Measurements from ENCODE around the gene RBM17.
"Not testable (repeated sequence)": the region's sequence is repeated elsewhere in the genome, so short reads cannot be mapped to it uniquely, and the experiment has no call there.

The RBM17 gene

DNA sequence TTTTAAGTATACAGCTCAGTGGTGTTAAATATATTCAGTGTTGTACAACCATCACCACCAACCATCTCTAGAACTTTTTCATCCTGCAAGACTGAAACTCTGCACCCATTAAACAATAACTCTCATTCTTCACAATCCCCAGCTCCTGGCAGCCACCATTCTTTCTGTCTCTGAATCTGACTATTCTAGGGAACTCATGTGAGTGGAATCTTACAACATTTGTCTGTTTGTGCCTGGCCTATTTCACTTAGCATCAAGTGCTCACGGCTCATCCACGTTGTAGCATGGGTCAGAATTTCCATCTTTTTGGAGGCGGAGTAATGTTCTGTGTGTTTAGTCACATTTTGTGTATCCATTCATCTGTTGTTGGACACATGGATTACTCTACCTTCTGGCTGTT is 73.1 kb downstream of the RBM17 start:
- peak; percentile 91 for DNase-seq (ENCODE audit: low spot score)

DNA sequence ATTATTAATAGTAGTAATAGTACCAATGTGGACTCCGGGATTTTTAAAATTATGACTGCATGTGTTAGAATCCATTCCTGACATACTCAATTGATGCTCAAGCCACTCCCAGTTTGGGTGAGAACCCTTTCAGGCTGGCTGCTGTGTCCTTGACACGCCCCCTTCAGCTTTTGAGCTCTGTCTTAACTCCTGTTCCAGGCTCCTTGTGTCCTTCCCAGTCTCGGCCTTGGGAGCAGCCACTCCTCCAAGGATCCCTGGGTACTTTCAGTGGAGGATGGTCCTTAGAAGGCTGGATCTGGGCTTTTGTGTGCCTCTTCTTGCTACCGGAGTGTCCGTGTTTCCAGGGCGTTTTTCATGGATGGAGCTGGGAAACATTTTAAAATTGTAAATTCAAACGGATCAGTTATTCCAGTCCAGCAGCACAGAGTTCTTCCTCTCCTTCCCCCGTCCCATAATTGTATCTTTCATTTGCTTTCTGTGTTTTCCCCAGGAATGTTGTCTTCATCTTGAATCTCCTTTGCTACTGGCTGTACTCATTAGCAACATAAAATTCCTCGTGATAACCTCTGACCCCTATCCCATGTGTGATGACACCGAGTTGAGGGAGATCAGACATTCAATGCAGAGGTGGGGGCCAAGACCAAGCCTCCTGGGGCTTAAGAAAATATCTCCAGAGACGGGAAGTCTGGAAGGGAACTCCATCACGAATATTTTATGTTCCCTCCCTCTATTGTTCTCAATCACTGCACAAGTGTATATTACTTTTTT is 73.9 kb downstream of the RBM17 start:
- no peak for DNase-seq (ENCODE audit: low spot score)

DNA sequence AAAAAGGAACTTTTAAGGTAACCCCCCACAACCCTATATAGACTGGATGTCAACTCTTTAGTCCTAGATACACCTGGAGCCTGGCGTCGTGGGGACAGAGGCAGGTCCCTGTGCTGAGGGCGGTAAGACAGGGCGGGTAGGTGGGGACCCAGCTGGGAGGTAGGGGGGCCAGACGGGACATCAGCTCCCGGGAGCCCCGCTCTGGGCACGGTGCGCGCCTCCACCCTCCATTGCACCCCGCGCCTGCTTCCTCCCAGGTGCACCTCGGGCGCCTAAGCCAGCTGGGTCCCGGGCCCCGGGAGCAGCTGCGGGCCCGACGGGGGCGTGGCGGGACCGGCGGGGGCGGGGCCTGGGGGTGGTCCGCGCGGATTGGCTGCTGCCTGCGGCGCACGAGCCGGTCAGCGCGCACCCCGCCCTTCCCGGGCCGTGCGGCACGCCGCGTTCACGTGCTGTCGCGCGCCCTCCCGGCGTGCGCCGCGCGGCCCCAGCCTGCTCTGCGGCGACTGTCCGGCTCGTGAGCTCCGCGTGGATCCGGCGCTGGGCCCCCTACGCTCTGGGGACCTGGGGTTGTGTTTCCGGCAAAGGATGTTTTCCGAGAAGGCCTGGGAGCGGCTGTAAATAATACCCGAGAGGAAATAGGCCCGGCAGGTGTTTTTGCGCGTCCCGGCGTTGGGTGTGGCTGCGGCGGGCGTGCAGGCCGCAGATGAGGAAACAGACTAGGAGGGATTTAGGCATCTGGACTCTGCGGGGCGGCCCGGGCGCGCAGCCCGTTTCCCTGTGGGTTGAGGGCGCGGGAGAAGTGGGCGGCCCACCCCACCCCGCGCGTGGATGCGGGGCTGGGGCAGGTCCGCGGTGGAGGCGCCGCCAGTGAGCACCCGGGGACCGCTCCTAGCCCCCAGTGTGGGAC is 74.8 kb downstream of the RBM17 start:
- DNase-seq (ENCODE audit: low spot score) = peak; percentile 75

- no peak for DNase-seq (ENCODE audit: low spot score)
These were observed 75.6 kb downstream of the RBM17 start for GRCh38 chr10:6164271-6165095.

GRCh38 chr10:6165221-6165725 is 76.4 kb downstream of the RBM17 start:
- no peak for DNase-seq (ENCODE audit: low spot score)

DNA sequence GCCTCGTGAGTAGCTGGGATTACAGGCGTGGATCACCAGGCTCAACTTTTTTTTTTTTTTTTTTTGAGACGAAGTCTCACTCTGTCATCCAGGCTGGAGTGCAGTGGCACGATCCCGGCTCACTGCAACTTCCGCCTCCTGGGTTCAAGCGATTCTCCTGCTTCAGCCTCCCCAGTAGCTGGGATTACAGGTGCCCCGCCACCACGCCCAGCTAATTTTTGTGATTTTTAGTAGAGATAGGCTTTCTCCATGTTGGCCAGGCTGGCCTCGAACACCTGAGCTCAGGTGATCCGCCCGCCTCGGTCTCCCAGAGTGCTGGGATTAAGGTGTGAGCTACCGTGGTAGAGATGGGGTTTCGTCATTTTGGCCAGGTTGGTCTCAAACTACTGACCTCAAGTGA is 77.1 kb downstream of the RBM17 start:
- not testable (repeated sequence) for DNase-seq (ENCODE audit: low spot score)

All from pons (tissue), 1 donor.